GM12872 (cell line): Measurements from ENCODE around the gene LDAF1.

Source experiments
- TF ChIP-seq, protein P1 (sequence below): IDR thresholded peaks from 3 replicates; pipeline ENCODE4 v1.5.1; 2011; ENCODE audit warnings: low read depth, mild to moderate bottlenecking, low read length, moderate library complexity; ENCODE audit not compliant: insufficient read depth

Gene LDAF1

DNA sequence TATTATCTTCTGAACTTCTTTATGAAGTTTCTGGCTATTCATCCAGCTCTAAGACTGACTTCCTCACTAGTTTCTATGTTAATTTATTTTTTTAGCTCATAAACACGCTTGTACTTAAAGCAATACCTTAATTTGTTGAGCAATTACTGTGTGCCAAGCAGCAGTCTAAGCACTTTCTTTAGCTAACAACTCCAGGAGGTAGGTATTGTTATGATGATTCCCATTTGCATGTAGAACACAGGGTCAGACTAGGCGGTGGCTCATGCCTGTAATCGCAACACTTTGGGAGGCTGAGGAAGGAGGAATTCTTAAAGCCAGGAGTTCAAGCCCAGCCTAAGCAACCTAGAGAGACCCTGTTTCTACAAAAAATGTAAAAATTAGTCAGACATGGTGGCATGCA is 27.7 kb upstream of the LDAF1 start:
- TF ChIP-seq, protein P1, sequence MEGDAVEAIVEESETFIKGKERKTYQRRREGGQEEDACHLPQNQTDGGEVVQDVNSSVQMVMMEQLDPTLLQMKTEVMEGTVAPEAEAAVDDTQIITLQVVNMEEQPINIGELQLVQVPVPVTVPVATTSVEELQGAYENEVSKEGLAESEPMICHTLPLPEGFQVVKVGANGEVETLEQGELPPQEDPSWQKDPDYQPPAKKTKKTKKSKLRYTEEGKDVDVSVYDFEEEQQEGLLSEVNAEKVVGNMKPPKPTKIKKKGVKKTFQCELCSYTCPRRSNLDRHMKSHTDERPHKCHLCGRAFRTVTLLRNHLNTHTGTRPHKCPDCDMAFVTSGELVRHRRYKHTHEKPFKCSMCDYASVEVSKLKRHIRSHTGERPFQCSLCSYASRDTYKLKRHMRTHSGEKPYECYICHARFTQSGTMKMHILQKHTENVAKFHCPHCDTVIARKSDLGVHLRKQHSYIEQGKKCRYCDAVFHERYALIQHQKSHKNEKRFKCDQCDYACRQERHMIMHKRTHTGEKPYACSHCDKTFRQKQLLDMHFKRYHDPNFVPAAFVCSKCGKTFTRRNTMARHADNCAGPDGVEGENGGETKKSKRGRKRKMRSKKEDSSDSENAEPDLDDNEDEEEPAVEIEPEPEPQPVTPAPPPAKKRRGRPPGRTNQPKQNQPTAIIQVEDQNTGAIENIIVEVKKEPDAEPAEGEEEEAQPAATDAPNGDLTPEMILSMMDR, result no peak

DNA sequence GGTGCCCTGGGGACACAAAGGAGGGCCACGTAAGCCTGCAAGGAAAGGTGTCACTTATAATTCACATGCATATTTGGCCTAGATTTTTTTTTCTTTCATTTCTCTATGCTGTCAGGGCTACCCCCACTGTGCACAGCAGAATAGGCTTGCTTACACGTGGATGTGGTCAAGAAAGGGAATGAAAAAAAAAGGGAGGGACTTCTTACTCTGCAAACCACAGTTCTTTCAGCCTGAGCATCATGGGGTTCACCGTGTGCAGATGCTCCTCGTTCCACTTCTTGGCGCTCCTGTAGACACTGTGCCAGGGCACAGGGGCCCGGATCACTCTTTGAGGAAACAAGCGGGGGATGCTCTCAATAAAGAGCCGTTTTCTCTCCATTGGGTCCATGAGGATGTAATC is 24.4 kb upstream of the LDAF1 start:
- TF ChIP-seq, protein P1, result no peak

DNA sequence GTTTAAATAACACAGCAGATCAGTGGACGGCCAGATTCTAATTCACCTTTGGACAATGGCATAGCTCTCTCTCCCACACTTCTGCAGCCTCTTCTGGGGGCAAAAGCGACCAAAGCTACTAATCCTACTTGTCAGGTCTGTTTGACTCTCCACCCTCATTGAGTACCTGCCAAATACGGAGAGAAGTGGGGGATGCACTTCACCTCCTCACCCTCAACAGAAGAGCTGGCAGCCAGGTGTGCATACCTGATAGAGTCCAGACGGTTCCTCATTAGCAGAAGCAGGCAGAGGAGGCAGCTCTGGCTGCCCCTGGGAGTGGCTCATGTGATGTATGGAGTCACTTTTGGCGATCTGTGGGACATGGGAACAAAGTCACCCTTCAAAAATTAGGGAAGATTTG is 12.7 kb upstream of the LDAF1 start:
- TF ChIP-seq, protein P1, result no peak

GRCh38 chr16:21150375-21151001 is 8.0 kb upstream of the LDAF1 start, which contains the start of gene DNAH3:
Gene DNAH3, minus strand, starts transcription at chr16:21150846. Its CDS starts 527 bp downstream, at chr16:21150319.
- TF ChIP-seq, protein P1, result no peak

DNA sequence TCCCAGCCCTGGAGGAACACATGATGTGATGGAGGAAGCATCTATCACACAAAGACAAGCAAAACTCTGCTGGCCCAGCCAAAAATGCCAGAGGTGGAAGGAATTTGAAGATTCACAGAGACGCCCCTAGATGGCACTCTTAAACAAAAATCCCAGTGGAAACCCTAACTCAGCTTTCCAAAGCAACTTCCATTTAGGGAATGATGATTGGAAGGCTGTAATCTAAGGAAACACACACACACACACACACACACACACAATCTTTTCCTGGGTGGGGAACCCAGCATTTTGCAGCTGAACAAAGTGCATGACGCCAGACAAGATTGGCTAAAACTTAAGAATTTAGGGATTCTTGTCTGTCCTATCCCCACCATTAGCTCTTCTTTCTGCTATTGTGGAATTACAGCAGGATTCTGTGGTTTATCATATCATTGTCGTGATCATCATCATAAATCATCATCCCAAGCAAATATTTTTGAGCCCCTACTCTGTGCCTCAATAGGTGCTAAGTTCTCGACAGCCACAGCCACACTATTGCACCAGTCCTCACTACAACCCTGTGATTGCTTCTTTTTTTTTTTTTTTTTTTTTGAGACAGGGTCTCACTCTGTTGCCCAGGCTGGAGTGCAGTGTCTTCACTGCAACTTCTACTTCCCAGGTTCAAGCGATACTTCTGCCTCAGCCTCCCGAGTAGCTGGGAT is 1.6 kb upstream of the LDAF1 start:
- TF ChIP-seq, protein P1, result peak; percentile 66

- TF ChIP-seq, protein P1, result no peak
Measured at GRCh38 chr16:21157632-21158031, 842 bp upstream of the LDAF1 start.

DNA sequence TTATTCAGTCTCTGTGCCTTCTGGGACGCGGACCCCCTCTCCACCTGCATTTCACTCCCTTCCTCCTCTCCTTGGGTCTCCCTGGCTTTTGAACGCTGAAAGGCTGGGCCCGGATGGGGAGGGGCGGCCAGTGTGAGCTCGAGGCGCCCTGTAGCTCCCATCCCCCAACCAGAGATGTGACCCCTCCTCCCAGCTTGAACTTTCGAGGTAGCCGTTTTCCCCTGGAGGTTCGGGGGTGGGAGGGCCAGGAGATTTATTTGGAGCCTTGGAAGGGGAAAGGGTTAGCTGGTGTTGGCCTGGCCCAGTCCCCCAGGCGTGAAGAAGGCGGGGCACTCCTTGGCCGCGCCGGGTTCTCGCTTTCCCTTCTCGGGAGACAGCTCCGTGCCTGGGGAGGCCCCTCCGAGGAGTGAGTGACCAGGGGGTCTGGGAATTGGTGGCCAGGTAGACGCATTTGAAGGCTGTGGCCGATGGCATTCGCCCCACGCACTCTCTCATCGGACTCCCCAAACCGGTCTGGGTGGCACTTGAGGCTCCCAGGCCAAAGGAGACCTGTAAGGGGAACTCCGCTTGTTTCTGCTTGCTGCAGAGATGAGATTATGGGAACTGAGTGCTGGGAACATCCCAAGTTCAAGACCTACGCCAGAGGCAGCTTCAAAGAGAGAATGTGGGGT is 942 bp downstream of the LDAF1 start:
- TF ChIP-seq, protein P1, result no peak
